Activated CD4-positive, CD25-positive, alpha-beta regulatory T cell (primary cell): ENCODE measurements around the gene TTLL5.

Experiments
- DNase-seq, 4 experiments: peaks; one replicate each; lab custom pipeline; 2025; lab: John Stamatoyannopoulos, UW

The TTLL5 gene

GRCh38 chr14:75960231-75960630 is 299.2 kb downstream of the TTLL5 start:
- no peak for DNase-seq

- no peak for DNase-seq
Measured at GRCh38 chr14:75961662-75962061, 300.6 kb downstream of the TTLL5 start.

- DNase-seq, result no peak
Measured at GRCh38 chr14:75967866-75968265, 306.8 kb downstream of the TTLL5 start.

- DNase-seq, result no peak
Measured at GRCh38 chr14:75968456-75968855, 307.4 kb downstream of the TTLL5 start.

- DNase-seq, result no peak
Measured at GRCh38 chr14:75969126-75969525, 308.1 kb downstream of the TTLL5 start.

GRCh38 chr14:75969891-75970290 is 308.8 kb downstream of the TTLL5 start:
- DNase-seq, result no peak

DNA sequence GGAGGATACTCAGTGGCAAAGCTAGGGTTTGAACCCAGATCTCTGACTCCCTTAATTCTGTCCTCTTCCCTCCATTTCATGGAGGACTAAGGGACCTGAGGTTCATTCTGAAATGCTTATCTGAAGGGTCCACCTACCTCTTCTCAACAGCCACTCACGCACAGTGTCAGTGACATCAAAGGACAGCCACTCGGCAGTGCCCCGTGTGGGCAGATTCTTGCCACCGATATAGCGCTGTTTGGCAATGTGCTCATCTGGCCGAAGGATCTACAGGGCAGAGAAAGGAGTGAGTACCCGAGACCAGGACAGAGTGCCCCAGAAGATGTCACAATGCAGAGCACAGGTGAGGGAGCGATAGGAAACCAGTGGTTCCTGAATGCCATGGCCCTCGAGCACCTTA is 309.9 kb downstream of the TTLL5 start:
- DNase-seq, result no peak

DNA sequence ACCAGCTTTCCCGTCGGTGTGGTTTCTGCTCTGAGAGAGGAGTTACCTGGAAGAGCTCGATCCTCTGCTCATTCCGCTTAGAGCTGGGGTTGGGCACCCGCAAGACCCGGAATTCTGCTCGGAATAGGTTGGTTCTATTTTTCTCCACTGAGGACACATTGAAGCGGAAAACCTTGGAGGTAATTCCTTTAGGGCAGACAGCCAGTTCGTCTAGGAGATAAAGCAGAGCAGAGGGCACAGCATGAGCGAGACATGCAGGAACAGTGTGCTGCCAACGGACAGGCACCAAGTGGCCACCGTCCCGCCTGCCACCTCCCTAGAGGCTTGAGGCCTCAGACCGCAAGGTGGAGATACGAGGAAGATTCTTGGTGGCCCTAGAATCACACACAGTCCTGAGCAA is 310.5 kb downstream of the TTLL5 start:
- DNase-seq, result no peak

DNA sequence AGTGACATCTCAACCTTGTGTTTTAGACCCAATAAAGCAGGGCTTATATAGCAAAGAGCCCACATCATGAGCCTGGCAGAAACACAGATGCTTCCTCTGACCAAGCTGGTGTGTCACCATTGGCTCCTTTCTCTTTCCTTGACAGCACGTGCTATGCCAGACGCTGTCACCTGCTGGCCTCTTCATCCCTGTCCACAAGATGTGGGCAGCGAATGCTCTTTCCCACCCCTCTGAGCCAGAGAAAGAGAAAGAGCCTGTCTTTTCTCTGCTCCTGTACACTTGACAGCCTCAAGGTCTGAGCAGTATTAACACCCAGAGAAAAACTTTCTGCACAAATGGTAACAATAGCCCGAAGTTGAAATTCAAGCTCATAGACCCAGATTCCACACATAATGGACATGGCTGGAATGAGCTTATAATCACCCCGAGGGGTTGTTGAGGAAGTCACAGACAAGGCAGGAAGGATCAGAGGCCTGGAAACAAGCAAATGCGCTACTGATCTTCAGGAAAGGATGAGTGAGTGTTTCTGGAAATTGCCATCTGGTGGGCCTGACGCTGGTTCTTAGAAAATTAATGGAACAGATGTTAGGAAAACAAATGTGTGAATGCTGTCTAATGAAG is 311.9 kb downstream of the TTLL5 start:
- no peak for DNase-seq

GRCh38 chr14:75976826-75977581 is 316.0 kb downstream of the TTLL5 start:
- DNase-seq, result no peak

DNA sequence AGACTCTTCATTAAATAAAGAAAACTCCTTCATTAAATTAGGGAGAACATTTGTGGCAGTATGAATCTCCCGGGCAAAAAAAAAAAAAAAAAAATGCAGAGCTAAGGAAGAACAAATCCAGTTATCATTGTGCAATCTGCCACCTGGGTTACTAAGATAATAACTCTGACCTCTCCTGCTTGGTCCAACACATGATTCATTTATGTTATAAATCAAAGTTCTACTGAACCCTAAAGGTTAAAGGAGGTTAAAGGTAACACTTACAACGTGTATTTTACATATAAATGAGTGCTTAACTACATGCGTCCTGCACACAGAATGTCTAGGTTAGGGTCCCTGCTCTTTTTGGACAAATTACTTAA is 316.5 kb downstream of the TTLL5 start:
- DNase-seq, result no peak

DNA sequence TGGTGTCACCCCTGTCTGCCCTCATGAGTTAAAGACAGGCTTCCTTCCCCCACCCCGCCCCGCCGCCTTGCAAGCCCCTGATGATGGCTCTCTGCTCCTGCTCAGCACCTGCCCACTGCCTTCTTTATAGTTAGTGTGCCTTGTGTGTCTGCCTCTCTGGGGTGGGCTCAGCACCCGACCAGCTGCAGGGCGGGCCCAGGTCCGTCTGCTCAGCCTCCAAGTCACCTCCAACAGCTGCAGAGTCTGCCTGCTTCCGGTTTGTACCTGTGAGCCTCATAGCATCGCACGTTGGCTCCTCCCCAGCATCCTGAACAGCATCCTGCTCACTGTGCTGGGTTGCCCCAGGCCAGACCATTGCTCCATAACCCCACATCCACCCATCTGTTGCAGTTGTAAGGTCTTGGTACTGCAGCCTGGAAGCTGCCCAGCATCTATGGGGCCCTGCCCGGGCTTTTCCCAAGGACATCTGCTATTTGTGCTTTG is 317.2 kb downstream of the TTLL5 start:
- DNase-seq, result peak in 1 of 4 experiments; percentile 9

DNA sequence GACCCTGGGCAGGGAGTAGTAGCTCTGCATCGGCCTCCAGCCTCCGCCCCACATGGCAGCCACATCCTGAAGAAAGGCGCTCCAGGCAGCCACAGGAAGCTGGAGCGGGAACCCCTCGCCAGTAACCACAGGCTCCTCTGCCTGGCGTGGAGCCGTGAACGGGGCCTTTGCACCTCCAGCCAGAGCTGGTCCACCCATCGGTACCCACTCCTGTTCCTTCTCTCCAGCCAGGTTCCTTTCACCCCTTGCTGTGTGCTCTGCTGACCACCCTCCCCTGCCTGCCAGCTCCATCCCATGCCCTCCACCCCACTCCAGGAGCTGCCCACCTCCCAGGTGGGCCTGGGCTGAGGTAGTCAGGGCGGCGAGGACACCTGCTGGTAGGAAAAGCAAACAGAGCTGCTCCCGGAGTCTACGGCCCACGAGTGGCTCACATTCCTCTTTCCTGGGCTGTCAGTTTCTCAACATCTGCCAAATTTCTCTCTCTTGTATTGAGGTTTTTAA is 318.1 kb downstream of the TTLL5 start:
- DNase-seq, result no peak

DNA sequence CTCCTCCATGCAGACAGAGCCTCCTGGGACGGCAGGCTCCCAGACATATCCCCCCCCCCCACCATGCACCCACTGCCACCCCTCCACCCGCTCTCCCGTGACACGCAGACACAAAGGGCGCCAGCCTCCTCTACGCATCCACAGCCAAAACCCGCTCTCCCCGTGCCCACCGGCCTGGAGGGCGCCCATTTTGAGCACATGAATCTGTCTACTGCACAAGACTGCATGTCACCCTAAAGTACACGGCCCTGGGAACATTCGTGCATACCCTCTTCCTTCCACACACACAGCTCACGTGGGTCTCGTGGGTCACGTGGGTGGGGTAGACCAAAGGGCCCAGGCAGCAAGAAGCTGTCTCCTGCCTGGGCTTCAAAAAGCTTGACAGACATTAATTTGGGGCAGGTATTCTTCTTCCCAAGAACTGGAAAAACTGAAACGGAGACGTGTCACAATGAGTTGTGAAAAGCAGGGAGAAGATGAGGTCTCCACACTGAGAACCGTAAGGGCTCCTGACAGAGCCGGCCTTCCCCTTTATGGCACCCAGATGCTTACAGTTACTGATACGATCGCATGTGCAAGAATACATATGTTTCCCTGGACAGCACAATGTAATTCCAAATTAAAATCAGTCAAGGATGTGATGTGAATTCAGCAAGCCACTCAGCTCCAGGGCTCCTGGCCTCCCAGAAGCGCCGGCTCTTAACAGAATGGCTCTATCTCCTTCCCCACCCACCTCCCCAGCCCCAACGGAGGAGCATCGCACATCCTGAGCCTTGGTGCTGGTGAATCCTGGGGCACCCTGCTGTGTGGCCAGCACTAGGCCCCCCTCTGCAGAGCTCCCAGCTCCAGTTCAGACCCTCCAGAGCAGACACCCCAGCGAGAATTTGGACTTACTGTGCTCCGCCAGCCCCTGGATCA is 318.9 kb downstream of the TTLL5 start:
- DNase-seq, result no peak

- DNase-seq, result no peak
Measured at GRCh38 chr14:75980856-75981255, 319.8 kb downstream of the TTLL5 start.

DNA sequence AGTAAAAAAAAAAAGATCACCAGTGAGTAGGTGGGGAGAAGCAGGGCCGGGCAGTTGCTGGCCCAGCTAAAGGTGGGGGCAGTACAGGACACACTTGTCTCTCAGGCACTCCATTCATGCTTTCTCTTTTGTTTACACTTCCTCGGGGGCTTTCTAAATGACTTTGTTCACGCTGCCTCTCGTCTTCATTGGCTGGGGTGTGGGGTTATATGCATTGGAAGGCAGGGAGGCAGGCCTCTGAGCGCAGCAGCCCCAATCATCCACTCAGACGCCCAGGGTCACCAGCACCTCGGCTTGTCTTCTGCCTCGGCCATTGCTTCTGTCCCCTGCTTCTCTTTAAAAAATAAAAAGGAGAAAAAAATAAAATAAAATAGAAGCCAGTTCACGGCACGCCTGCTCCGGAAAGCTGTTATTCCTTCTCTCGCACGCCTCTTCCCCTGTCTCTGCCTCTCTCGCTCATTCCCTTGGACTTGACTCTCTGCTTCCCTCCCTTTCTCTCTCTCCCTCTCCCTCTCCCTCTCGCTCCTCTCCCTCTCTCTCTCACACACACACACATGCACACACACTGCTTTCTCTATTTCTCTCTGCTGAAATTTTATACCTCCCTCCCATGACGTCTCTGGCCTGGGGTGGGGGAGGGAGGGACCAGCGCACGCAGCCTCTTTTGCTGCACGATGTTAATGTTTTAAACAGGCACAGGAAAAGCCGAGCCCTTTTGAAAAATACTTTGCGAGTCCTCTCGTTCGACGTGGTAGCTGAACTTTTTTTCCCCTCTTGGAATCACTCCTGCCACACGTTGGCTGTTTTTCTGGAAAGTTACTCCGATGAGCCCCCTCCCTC is 320.6 kb downstream of the TTLL5 start, which contains the start of gene TGFB3:
TGFB3 (minus strand) TSS at position 570 of the 840 bp plus-strand sequence. CDS start 1,102 bp downstream, outside the sequence.
- DNase-seq, result peak in 3 of 4 experiments; percentile 17 to 19 (median 17)

DNA sequence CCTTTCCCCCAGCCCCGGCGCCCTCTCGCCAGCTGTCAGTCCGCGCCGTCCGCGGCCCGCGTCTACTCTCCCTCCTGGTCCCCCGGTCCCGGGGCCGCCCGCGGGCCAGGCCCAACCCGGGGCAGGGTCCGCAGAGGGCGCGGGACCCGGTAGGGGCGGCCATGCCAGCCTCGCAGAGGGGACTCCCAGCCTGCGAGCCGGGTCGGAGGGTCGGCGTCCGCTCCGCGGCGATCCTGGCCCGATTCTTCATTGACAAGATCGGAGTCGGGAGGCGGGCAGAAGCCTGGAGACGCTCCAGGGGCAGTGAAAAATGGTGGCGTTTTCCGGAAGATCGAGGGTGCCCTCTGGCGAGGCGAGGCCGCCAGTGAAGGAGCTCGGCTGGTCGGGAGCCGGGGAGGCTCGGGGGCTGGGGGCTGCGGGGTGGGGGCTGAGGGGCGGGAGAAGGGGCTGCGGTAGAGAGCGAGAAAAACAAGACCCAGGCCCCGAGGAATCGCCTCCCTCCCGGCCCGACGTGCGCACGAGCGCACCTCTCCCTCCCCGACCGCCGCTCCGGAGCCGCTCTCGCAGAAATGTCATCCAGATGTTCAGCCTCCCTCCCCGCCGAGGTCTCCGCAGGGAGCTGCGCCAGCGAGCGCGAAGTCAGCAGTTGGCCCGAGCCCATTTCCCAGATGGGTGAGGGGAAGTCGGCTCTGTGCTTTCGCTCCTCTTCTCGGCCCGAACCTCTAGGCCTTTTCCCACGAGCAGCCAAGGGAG is 321.4 kb downstream of the TTLL5 start:
- DNase-seq, result peak; percentile 49 to 55 (median 52)

DNA sequence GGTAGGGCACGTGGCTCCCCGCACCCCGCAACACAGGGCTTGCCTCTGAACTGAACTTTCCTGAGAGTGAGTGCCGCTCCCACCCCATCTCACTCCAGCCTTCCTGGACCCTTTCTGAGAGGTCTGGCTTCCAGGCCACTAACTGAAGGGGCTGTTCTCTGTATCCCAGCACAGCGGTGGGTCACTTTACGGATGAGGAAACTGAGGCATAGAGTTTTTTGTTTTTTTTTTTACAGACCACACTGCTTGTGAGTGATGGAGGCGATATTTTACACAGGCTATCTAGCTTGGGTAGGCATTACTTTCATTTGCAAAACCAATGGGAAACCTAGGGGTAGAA is 321.9 kb downstream of the TTLL5 start:
- DNase-seq, result no peak

- no peak for DNase-seq
Measured at GRCh38 chr14:75984674-75985073, 323.6 kb downstream of the TTLL5 start.

DNA sequence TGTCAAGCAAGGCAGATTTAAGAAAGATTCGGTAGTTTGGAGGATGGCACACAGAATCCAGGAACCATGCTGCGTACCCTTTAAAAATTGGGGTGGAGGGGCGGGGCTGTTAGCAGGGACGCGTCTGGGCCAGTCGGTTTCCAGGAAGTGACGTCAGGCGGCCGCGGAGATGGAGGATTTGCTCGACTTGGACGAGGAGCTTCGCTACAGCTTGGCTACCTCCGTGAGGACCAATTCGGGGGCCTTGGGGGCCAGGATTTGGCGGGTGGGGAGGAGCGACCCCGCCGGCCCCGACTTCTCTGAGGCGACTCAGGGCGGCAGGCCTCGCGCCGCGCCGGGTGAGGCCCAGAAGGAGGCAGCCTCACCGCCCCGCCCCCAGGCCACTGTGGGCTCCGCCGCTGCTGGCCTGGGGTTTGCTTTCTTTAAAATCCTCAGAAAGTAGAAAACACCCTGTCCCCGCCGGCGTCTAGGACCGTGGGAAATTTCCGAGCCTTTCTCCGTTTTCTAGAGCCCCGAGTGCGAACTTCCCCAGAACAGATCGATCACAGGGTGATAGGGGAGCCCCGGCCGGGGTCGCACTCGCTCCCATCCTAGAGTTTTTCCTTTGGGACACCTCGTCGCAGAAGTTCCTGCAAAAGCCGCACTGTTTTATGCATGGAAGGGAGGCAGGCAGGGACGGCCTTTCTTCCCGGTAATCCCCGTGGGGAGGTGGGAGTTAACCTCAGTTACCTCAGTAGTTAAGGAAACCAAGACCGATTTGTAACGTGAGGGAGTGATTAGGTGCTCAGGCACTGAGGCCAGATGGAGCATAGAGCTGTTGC is 324.8 kb downstream of the TTLL5 start, which contains the start of gene IFT43:
IFT43 (plus strand) TSS at position 146 of the 821 bp plus-strand sequence; CDS start at position 170, 24 bp downstream.
- peak; percentile 76 to 88 (median 80) for DNase-seq
